Inferior parietal cortex (tissue), 1 donor: ENCODE measurements around the gene CLNS1A.
A peak's percentile ranks its signal among the peaks of the same experiment; 100 is the strongest.
"Not testable (repeated sequence)": the region's sequence is repeated elsewhere in the genome, so short reads cannot be mapped to it uniquely, and the experiment has no call there.

Experiments
- DNase-seq: peaks from one replicate; pipeline ENCODE4 v3.0.0-alpha.2; 2016; ENCODE audit errors: extremely low spot score

CLNS1A gene

DNA sequence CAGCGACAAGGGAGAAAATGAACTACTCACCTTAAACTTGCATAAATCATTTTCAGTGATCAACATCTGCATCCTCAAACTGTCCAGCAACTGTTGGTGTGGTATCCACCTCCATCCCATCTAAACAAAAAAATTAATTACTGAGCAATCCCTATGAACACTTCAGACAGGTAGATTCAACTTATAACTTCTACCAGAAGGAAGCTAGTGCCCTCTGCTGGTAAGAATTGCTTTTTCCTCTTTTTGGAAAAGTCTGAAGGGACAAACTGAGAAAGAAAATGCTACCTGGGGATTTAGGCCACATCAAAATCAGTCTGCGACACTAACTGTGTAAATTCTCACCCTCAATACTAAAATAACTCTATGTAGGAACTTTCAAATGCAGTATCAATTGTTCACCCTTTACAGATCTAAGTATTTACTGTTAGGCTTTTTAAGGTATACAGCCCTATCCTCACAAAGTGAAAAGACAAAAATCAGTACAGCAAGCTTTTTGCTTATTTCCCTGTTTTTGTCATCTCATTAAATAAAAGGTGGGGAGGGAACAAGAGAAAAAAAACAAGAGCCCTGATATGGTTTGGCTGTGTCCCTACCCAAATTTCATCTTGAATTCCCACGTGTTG is 17.9 kb downstream of the CLNS1A start:
- peak; percentile 83 for DNase-seq

DNA sequence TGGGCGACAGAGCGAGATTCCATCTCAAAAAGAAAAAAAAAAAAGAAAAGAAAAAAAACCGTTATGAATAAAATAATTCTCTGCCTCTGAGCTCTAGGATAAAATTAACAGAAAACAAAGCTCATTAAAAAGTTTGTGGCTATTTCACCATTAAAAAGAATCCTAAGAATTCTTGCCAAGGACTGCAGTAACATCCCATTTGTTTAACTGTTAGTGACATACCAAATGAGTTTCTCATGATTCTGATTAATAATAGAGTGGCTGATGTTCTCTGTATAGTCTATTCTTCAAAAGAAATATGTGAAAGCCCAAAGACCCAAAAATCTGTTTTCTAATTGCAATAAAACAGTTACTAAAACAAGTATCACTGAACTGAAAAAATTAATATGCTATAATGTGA is 19.7 kb downstream of the CLNS1A start:
- no peak for DNase-seq

GRCh38 chr11:77611921-77612320 is 25.7 kb downstream of the CLNS1A start:
- DNase-seq, result no peak

DNA sequence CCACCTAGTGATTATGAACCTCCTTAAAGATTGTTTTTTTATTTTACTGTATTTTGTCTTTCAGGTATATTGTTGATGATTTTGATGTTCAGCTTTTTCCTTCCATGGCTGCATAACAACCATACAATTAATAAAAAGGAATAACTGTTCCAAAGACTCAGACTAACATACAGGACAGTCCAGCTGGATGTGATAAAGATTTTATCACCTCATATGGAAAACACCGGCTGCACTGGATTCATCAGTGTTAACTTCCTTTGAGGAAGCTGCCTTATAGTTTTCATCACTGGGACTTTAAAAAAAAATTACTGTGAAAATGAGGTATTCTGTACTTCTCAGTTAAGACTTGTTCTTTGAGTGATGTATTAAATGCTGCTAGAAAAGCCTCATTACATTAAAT is 28.4 kb downstream of the CLNS1A start:
- DNase-seq, result no peak

DNA sequence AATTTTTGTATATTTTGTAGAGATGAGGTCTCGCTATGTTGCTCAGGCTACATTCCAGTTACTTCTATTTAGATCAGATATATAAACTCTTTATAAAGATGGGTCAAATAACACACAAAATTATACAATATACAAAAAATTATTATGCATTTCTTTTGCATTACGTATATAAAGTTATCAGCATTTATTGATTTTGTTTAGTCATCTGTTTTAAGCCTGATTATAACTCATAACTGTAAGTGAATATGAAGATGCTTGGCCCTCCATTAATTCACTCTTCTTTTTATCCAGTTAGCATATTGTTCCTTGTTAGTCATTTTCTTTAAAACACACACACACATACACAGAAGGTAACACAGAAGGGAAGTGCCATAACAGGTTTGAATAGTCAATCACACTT is 33.3 kb downstream of the CLNS1A start:
- no peak for DNase-seq

DNA sequence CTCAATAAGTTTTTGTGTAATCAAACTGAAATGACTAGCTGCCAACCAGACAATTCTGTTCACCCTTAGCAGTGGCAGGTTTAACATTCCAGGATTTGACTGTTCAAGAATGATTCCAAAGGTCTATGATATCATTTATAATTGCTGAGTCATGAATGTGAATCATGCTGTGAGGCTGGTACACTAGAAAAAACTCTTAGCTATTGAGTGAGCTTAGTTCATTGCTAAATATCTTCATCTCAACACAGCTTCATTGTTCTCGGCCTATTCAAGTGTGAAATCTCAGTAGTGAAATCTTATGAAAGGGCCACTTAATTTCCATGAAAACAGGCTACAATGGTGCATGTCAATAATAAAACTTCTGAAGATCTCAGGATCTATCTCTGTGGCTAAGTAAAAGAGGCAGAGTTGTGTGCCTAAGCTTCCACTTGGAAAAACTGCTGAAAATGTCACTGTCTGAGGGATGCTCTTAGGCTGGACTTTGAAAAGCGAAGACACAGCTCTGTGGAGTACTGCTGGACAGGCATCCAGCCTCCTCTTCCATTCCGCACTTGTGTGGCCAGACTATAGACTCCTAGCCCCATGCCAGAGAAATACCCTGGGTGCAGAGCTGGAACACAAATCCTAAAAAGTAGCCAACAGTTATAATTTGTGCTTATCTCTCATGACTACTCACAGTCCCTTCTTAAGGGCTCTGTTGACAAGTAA is 35.1 kb downstream of the CLNS1A start:
- no peak for DNase-seq

DNA sequence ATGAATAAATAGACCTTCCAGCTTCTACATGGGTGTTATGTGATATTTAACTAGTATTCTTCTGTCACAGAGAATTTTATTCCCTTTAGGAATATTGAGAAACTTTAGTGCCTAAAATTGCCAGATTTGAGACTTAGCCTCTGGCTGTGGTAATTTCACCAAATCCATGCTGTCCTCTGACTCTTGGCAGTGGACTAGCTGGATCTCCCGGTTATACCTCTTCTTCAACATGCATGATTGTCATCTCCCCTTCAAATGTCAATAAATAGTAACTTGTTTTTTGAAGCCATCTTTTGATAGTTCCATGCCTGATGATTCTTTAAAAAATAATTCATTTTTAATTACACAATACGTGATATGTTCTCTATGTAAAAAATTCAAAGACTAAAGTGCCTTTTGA is 39.4 kb downstream of the CLNS1A start:
- no peak for DNase-seq

DNA sequence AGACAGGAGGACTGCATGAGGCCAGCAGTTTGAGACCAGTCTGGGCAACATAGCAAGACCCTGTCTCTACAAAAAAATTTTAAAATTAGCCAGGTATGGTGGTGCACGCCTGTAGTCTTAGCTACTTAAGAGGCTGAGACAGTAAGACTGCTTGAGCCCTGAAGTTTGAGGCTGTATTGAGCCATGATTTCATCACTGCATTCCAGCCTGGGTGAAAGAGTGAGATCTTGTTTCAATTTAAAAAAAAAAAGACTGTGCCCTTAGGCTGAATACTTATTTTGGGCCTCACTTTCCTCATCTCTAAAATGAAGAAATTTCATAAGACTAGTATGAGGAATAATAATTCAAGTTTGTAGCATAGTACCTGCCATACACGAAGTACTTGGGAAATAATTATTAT is 41.0 kb downstream of the CLNS1A start:
- DNase-seq, result no peak

DNA sequence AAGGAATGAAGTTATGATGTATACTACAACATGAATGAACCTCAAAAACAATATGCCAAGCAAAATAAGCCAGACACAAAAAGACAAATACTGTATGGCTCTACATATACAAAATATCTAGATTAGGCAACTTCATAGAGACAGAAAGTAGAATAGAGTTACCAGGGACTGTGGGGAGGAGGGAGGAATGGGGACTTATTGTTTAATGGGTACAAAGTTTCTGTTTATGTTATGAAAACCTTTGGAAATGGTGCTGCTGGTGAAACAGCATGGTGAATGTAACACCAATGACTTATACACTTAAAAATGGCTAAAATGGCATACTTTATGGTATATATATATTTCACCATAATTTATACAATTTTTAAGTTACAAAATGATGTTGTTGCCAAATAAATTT is 43.7 kb downstream of the CLNS1A start:
- no peak for DNase-seq

DNA sequence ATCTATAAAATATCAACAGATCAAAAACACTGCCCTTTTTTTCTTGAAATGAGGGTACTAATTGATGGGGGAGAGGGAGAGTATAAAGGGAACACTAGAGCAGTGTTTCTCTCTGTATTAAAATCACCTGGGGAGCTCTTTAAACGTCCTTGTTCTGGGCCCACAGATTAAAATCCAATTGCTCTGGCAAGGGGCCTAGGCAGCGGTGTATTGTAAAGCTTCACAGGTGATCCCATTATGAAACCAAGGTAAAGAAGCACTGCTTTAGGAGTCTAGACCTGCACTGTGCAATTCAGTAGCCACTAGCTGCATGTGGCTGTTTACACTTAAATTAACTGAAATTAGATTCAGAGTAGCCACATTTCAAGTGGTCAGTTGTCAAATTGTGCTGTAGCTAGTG is 44.9 kb downstream of the CLNS1A start:
- no peak for DNase-seq

DNA sequence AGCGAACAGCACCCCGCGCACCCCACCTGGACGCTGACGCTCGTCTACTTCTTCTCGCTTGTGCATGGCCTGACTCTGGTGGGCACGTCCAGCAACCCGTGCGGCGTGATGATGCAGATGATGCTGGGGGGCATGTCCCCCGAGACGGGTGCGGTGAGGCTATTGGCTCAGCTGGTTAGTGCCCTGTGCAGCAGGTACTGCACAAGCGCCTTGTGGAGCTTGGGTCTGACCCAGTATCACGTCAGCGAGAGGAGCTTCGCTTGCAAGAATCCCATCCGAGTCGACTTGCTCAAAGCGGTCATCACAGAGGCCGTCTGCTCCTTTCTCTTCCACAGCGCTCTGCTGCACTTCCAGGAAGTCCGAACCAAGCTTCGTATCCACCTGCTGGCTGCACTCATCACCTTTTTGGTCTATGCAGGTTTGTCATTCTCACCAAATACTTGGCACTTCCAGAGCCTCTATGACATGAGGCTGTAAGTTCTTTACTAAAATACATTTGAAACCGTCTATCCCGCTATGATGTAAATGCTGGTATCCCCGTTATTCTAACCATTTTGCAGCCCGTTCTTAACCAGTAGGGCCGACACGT is 47.3 kb downstream of the CLNS1A start:
- DNase-seq, result peak; percentile 46

DNA sequence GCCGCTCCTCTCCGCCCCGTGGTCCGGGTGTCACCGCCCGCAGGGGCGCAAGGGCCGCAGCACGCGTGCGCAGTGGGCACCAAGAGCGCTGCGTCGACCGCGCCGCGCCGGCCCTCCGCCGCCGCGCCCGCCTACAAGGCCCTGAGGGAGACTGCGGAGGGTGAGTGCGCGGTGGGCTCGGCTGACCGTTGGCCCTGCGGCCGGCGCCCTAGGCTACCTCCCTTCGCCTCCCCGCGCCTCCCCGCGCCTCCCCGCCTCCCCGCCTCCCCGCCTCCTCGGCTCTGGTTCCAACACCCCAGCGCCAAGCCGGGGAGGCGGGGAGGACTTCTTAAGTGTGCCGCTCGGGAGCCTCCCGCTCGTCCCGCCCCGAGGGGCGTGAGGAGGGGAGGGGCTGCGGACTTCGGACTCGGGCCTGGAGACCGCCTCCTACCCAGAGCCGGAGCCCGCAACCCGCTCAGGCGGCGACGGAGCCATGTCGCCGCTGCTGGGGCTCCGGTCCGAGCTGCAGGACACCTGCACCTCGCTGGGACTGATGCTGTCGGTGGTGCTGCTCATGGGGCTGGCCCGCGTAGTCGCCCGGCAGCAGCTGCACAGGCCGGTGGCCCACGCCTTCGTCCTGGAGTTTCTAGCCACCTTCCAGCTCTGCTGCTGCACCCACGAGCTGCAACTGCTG is 47.9 kb downstream of the CLNS1A start, which contains the start of gene AQP11:
AQP11 (plus strand) TSS at position 433 of the 673 bp plus-strand sequence; CDS start at position 473, 40 bp downstream.
- peak; percentile 78 for DNase-seq

GRCh38 chr11:77589181-77589520 is 48.4 kb downstream of the CLNS1A start:
- no peak for DNase-seq

- no peak for DNase-seq
Measured at GRCh38 chr11:77580712-77581337, 56.8 kb downstream of the CLNS1A start.

DNA sequence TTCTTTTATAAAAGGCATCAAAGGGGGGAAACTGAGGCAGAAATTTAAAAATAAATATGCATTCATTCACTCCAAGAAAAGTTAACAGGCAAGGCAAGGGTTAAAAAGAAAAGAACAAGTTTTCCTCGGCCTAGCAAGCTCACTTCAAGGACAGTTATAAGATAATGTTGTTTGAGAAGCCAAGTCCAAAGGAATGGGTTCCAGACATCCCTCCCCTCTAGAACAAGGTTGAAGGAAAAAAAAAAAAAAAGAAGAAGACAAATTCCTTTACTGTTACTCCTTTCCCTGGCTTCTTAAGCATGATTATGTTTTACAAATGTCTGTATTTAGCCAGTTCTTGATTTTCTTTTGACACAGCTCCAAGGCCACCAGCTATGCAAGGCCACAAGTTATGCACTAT is 62.2 kb downstream of the CLNS1A start:
- not testable (repeated sequence) for DNase-seq

DNA sequence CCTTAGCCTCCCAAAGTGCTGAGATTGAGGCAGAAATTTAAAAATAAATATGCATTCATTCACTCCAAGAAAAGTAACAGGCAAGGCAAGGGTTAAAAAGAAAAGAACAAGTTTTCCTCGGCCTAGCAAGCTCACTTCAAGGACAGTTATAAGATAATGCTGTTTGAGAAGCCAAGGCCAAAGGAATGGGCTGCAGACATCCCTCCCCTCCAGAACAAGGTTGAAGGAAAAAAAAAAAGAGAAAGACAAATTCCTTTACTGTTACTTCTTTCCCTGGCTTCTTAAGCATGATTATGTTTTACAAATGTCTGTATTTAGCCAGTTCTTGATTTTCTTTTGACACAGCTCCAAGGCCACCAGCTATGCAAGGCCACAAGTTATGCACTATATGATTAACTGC is 66.7 kb downstream of the CLNS1A start:
- not testable (repeated sequence) for DNase-seq

GRCh38 chr11:77569676-77570070 is 67.9 kb downstream of the CLNS1A start:
- DNase-seq, result no peak

DNA sequence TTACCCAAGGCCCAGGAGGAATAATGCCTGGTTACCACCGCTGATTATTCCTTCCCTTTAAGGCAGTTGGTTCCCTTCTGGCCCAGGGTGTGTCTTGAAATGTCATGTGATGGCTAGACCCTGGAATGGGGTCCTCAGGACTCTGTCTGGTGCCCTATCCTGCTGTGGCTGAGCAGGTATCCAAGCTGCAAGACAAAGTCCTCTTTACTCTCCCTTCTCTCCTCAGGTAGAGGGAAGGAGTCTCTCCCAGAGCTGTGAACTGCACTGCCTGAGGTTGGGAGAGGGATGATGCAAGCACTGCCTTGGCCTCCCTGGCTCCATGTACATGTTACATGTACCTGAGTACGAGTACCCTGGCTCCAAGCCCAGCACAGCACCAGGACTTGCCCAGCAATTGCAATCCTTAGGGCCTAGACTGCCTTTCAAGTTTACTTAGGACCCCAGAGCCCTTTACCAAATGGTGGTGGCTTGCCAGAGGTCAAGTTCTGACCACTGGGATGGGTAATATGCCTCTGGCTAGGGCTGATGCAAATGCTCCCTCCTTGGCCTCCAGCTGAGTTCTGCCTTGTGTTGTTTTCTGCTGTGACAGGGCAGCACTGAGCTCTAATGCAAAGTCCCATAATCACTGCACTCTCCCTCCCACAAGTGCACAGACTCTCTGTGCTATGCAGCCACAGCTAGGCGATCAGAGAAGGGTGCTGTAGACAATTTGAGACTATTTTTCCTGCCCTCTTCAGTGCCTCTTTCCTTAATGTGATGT is 68.5 kb downstream of the CLNS1A start:
- no peak for DNase-seq

GRCh38 chr11:77568306-77568705 is 69.3 kb downstream of the CLNS1A start:
- DNase-seq, result no peak
